GM12878 (cell line): ENCODE measurements around the gene TSR3. TPM values are rescaled to one million over a fixed set of nuclear protein-coding genes. Genes with fewer than 3 reads are reported as not detected.

Source experiments
- ATAC-seq: fragments of 200-7000 bp; cut with Tn5 transposase; 3 replicates; pipeline ENCODE4 v1.9.1; 2020; ENCODE audit warnings: mild to moderate bottlenecking, moderate library complexity
- BruUV-seq: library from RNA; stranded (reverse); fragments of 400-500 nt; replicated peaks from 2 replicates; lab custom pipeline; 2021; lab: Mats Ljungman, UMichigan
- CTCF ChIA-PET: fragments of 300-600 bp; sonication (Branson Sonifier 250); formaldehyde crosslinking; extraction: SDS; loops from one replicate; lab custom pipeline; 2021; ENCODE audit warnings: inconsistent platforms; lab: Yijun Ruan, JAX
- POLR2A ChIA-PET: fragments of 350-600 bp; formaldehyde crosslinking; extraction: SDS; loops from one replicate; lab custom pipeline; 2021; ENCODE audit warnings: inconsistent platforms; lab: Charles Lee
- RAD21 ChIA-PET: fragments of 300-600 bp; sonication (Branson Sonifier 250); formaldehyde crosslinking; loops from one replicate; lab custom pipeline; 2023; ENCODE audit warnings: antibody characterized with exemption; ENCODE audit not compliant: unreplicated experiment; lab: Charles Lee
- SMC1A ChIA-PET: fragments of 300-600 bp; sonication (Branson Sonifier 250); formaldehyde crosslinking; loops from one replicate; lab custom pipeline; 2023; ENCODE audit not compliant: unreplicated experiment, uncharacterized antibody; lab: Charles Lee
- DNase-seq: peaks from one replicate; pipeline ENCODE4 v3.0.0-alpha.2; 2011; ENCODE audit warnings: low read depth, low spot score
- FAIRE-seq: peaks from 3 replicates; lab custom pipeline; 2011; peaks lifted over from hg19 to GRCh38; lab: Jason Lieb, UNC
- H2AFZ ChIP-seq: 2 replicates; pipeline ENCODE4 v1.6.0; 2011; ENCODE audit warnings: low read depth, low read length, control low read depth; ENCODE audit not compliant: control insufficient read depth
- H3K27ac ChIP-seq: 2 replicates; pipeline ENCODE4 v1.5.1; 2011; ENCODE audit warnings: control low read depth; ENCODE audit not compliant: control insufficient read depth, insufficient read depth
- H3K27me3 ChIP-seq, 2 experiments: replicated peaks in 1 of 2; 2 replicates each; pipeline versions ENCODE4 v1.6.0 to v1.6.1; 2011; ENCODE audit warnings: low read length in 1 of 2; ENCODE audit not compliant: control insufficient read depth in 2 of 2, insufficient read depth in 2 of 2
- H3K36me3 ChIP-seq, 2 experiments: 2 replicates each; pipeline ENCODE4 v1.5.1; 2011; ENCODE audit warnings: low read length in 1 of 2; ENCODE audit not compliant: control insufficient read depth in 2 of 2, insufficient read depth in 2 of 2
- H3K4me1 ChIP-seq: 2 replicates; pipeline ENCODE4 v1.6.1; 2011; ENCODE audit warnings: mild to moderate bottlenecking, low read length, moderate library complexity, mixed read lengths; ENCODE audit not compliant: control insufficient read depth, insufficient read depth
- H3K4me2 ChIP-seq: 2 replicates; pipeline ENCODE4 v1.6.0; 2011; ENCODE audit warnings: control low read depth; ENCODE audit not compliant: control insufficient read depth, insufficient read depth
- H3K4me3 ChIP-seq: fragments of 200-600 bp; sonication (generic); 2 replicates; pipeline ENCODE4 v1.5.1; 2016
- H3K79me2 ChIP-seq: 2 replicates; pipeline ENCODE4 v1.6.0; 2011; ENCODE audit warnings: low read length; ENCODE audit not compliant: control insufficient read depth, insufficient read depth
- H3K9ac ChIP-seq: 2 replicates; pipeline ENCODE4 v1.8.0; 2011; ENCODE audit warnings: low read length, control low read depth, mixed read lengths; ENCODE audit not compliant: control insufficient read depth, insufficient read depth
- H3K9me3 ChIP-seq: replicated peaks from 3 replicates; pipeline ENCODE4 v1.5.1; 2011; ENCODE audit warnings: mild to moderate bottlenecking, low read length; ENCODE audit not compliant: control insufficient read depth, insufficient read depth
- H4K20me1 ChIP-seq: 2 replicates; pipeline ENCODE4 v1.6.0; 2011; ENCODE audit not compliant: control insufficient read depth, insufficient read depth
- MTA2 ChIP-seq: fragments of 450-650 bp; IDR thresholded peaks from 2 replicates; pipeline ENCODE4 v1.6.1; 2016; ENCODE audit warnings: low read depth, mild to moderate bottlenecking, moderate library complexity
- PAX5 ChIP-seq: IDR thresholded peaks from 2 replicates; pipeline ENCODE4 v1.6.1; 2011; ENCODE audit warnings: low read depth, low read length, borderline replicate concordance
- POLR2A ChIP-seq: IDR thresholded peaks from 2 replicates; pipeline ENCODE4 v1.6.1; 2011; ENCODE audit warnings: low read depth, mild to moderate bottlenecking, low read length
- SKIL ChIP-seq: fragments of 450-650 bp; IDR thresholded peaks from 2 replicates; pipeline ENCODE4 v1.6.1; 2017; ENCODE audit warnings: mild to moderate bottlenecking, low read depth, inconsistent platforms; ENCODE audit not compliant: poor library complexity, severe bottlenecking
- TBL1XR1 ChIP-seq: IDR thresholded peaks from 2 replicates; pipeline ENCODE4 v1.6.1; 2012; ENCODE audit warnings: low read depth, low read length, improper control_type of control experiment
- ZBED1 ChIP-seq: IDR thresholded peaks from 2 replicates; pipeline ENCODE4 v1.6.1; 2016; ENCODE audit warnings: borderline replicate concordance
- ZBTB11 ChIP-seq: fragments of 450-650 bp; formaldehyde crosslinking; IDR thresholded peaks from 2 replicates; pipeline ENCODE4 v1.5.0; 2022; ENCODE audit warnings: mild to moderate bottlenecking, missing genetic modification characterization
- WGBS: methylation state at CpG from one replicate; pipeline ENCODE4 v1.1.6; 2016; ENCODE audit warnings: low lambda C conversion rate; ENCODE audit not compliant: insufficient replicate concordance, insufficient coverage; ENCODE audit errors: missing lambda C conversion rate; 5-methylcytosine and 5-hydroxymethylcytosine counted together
- in situ Hi-C: fragments of 300-500 bp; cut with MboI; formaldehyde crosslinking; loops from 9 replicates; pipeline ENCODE4 v1.14.3; 2018; ENCODE audit warnings: mixed read lengths
- intact Hi-C: fragments of 100-400 bp; cut with micrococcal nuclease; formaldehyde crosslinking; loops from one replicate; pipeline ENCODE4 v1.14.2; 2022; ENCODE audit not compliant: unreplicated experiment
- polyA plus RNA-seq, 11 experiments: library from polyadenylated mRNA; depleted of rRNA in 4 of 11; unstranded in 6 of 11; stranded (reverse) in 5 of 11; fragments of >200 nt; fragmentation: Nextera tagmentation in 4 of 11; fragmentation: Illumina TruSeq in 1 of 11; extraction: Ambion mirVana in 4 of 11; extraction: Trizol in 1 of 11; gene quantifications; 1 replicate in 1 of 11; 2 replicates in 10 of 11; pipeline versions ENCODE4 v1.2.1 to v1.2.3, GENCODE V29; 2011 to 2016; ENCODE audit warnings: inconsistent platforms in 2 of 11, missing spikeins in 2 of 11, low read depth in 1 of 11
- total RNA-seq, 4 experiments: library from RNA; depleted of rRNA in 3 of 4; stranded (reverse); fragments of >200 nt in 3 of 4; fragmentation: Illumina TruSeq in 1 of 4; extraction: Trizol in 1 of 4; gene quantifications; 2 replicates each; pipeline versions ENCODE4 v1.2.1 to v1.2.3, GENCODE V29; 2013 to 2021
- TF ChIP-seq, protein P1 (sequence below), 3 experiments: IDR thresholded peaks in 2 of 3; conservative IDR thresholded peaks in 1 of 3; 2 replicates each; pipeline ENCODE4 v1.5.1; 2011; ENCODE audit warnings: low read depth in 3 of 3, low read length in 3 of 3, mild to moderate bottlenecking in 3 of 3, control low read depth in 2 of 3, moderate library complexity in 2 of 3, inconsistent platforms in 1 of 3, mixed read lengths in 1 of 3; ENCODE audit not compliant: control insufficient read depth in 2 of 3, insufficient read depth in 1 of 3; ENCODE audit errors: extremely low read depth in 1 of 3

TSR3 gene
- total and polyA plus RNA-seq, 10 of the 15 experiments (the other 5 are each of a cell fraction or from before 2014, with no cell fraction given), result 3.4 to 108 (median 46.9) TPM

DNA sequence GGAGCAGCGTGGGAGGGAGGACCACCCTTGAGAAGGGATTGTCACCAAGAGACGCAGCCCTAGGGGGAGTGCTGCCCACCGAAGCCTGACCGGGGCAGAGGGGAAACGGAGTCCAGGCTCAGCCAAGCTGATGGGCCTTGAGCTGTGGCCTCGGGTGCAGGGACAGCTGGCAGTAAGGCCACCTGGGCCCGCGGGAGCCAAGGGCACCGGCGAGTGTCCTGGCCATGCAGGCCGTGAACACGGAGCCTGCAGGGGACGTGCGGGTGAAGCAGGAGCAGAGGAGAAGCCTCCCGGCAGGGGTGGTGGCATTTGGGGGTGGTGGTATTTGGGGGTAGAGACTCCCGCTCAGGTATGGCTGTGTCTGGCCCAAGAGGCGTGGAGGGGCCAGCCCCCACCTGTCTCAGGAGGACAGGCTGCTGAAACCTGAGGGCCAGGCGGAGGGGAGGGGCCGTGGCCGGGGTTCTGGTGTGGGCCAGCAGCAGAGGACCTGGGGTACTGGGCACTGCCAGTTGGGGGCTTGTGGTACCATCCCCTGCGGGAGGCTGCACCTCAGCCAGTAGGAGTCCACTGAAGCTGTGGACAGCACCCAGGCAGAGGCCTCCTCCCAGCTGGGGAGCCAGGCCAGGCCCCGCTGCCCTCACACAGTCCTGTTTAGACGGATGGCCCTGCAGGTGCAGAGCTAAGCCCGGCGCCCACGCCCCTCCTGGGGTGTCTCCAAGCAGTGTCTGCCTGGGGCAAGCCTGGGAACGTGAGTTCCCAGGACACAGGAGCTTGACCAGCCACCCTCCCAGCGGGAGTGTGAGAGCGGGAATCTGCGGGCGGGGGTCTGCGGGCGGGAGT lies 4.6 kb upstream of the TSR3 start:
- ChIA-PET RAD21 (no interaction called here), POLR2A (no interaction called here), CTCF (no interaction called here), SMC1A (no interaction called here)
- no TSS peak for BruUV-seq
- Histone ChIP-seq H3K4me1 (no peaks in the 10 kb centered on the region), H3K4me3 (no peak overlapping the region), H4K20me1 (no peaks in the 10 kb centered on the region), H3K79me2 (peaks cover 17% of the 10 kb centered on the region), H3K9ac (no peak overlapping the region), H3K9me3 (no peaks in the 10 kb centered on the region), H3K4me2 (no peak overlapping the region), H3K27ac (no peak overlapping the region), H2AFZ (no peak overlapping the region), H3K27me3 (no peaks in the 10 kb centered on the region), H3K36me3 (no peaks in the 10 kb centered on the region; a peak in 2 of 4 replicates)
- DNase-seq (no peak), FAIRE-seq (no peak), ATAC-seq (no peak)
- WGBS, result 73% methylated on average over 28 of the region's 33 CpGs
- intact Hi-C loops (no loop called here), in situ Hi-C loops (no loop called here)
- 0 out of 2 replicates have a peak, but pooled peaks have one; percentile 6 for TF ChIP-seq POLR2A
- no peak for TF ChIP-seq SKIL

DNA sequence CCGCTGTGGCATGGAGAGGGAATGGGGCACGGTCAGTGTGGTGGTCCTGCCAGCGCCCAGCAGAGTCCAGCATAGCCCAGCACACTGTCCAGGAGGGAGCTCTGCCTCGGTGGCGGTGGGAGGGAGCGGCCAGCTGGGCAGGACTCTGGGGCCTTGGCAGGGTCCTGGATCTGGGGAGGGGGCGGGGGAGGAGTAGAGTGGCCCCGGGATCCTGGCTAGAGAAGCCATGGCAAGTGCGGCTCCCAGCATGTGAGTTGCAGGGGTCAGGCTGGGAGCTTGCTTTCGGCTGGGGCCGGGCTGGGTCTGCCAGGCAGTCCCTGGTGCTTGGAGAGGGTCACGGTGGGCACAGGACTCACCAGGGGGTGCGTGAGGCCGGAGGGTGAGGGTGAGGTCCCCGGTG lies 3.9 kb upstream of the TSR3 start:
- ChIA-PET POLR2A (no interaction called here), CTCF (interaction anchor here (0.7 kb wide), 1 partner anchor 8 kb away, joined by 4 read pairs; no protein-coding TSS in a partner anchor), SMC1A (no interaction called here), RAD21 (no interaction called here)
- Histone ChIP-seq H3K79me2 (peaks cover 24% of the 10 kb centered on the region), H3K4me3 (no peak overlapping the region), H3K4me2 (no peak overlapping the region), H2AFZ (no peak overlapping the region), H4K20me1 (no peaks in the 10 kb centered on the region), H3K27me3 (no peaks in the 10 kb centered on the region), H3K9ac (no peak overlapping the region), H3K4me1 (peaks cover 3% of the 10 kb centered on the region; the same call in 1 of the 2 replicates), H3K27ac (no peak overlapping the region), H3K36me3 (no peaks in the 10 kb centered on the region; a peak in 1 of 4 replicates), H3K9me3 (no peaks in the 10 kb centered on the region)
- FAIRE-seq, result no peak
- intact Hi-C loops (no loop called here), in situ Hi-C loops (no loop called here)
- DNase-seq, result no peak
- no peak for ATAC-seq
- no TSS peak for BruUV-seq
- WGBS, result 88% methylated on average over 15 of the region's 15 CpGs
- TF ChIP-seq ZBED1 (no peak), PAX5 (no peak), MTA2 (no peak), TBL1XR1 (no peak), ZBTB11 (CRISPR knock-in tag) (no peak)
- TF ChIP-seq, protein P1, sequence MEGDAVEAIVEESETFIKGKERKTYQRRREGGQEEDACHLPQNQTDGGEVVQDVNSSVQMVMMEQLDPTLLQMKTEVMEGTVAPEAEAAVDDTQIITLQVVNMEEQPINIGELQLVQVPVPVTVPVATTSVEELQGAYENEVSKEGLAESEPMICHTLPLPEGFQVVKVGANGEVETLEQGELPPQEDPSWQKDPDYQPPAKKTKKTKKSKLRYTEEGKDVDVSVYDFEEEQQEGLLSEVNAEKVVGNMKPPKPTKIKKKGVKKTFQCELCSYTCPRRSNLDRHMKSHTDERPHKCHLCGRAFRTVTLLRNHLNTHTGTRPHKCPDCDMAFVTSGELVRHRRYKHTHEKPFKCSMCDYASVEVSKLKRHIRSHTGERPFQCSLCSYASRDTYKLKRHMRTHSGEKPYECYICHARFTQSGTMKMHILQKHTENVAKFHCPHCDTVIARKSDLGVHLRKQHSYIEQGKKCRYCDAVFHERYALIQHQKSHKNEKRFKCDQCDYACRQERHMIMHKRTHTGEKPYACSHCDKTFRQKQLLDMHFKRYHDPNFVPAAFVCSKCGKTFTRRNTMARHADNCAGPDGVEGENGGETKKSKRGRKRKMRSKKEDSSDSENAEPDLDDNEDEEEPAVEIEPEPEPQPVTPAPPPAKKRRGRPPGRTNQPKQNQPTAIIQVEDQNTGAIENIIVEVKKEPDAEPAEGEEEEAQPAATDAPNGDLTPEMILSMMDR (IDR thresholded peaks at IDR 0.05 in 2 of 3, conservative IDR thresholded peaks at IDR 0.05 in 1 of 3; ENCODE audit: control insufficient read depth in 2 of 3, extremely low read depth in 1 of 3, insufficient read depth in 1 of 3, low read depth in 3 of 3, low read length in 3 of 3), result no peak
